GM10248 (cell line): ENCODE data around the gene GFPT1.

ENCODE experiments used
- CTCF ChIA-PET: fragments of 300-600 bp; sonication (Branson Sonifier 250); formaldehyde crosslinking; extraction: SDS; loops from one replicate; lab custom pipeline; 2021; ENCODE audit warnings: antibody characterized with exemption; lab: Yijun Ruan, JAX
- POLR2A ChIA-PET: fragments of 350-650 bp; sonication (Branson Sonifier 250); formaldehyde crosslinking; extraction: SDS; loops from one replicate; lab custom pipeline; 2020; ENCODE audit warnings: antibody characterized with exemption; lab: Yijun Ruan, JAX
- DNase-seq: peaks from one replicate; pipeline ENCODE4 v3.0.0; 2012; ENCODE audit errors: extremely low spot score
- CTCF ChIP-seq: IDR thresholded peaks from 2 replicates; pipeline ENCODE4 v1.5.1; 2012; ENCODE audit warnings: mild to moderate bottlenecking, low read depth; ENCODE audit errors: extremely low read depth, missing control alignments, control extremely low read depth

The GFPT1 gene

DNA sequence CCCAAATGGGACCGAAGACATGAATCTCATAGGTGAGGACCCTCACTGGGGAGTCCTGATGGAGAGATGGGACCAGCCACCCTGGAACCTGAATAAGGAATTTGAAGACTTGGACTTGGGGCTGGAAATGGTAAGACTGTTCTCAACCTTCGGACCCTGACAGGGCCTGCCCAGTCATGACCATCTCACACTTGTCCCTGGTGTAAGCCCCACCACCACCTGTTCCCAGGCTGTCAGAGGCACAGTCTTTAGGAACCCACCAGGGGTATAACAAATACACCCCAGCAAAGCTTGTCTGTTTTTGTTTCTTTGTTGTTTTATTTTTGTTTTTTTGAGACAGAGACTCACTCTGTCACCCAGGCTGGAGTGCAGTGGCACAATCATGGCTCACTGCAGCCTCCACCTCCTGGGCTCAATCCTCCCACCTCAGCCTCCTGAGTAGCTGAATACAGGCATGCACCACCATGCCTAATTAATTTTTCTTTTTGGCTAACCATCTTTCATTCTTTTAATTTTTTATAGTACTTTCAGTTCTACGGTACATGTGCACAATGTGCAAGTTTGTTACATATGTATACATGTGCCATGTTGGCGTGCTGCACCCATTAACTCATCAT lies 106.1 kb downstream of the GFPT1 start:
- POLR2A ChIA-PET: no interaction called here
- DNase-seq: no peak
- CTCF ChIA-PET: no interaction called here
- no peak for TF ChIP-seq CTCF

DNA sequence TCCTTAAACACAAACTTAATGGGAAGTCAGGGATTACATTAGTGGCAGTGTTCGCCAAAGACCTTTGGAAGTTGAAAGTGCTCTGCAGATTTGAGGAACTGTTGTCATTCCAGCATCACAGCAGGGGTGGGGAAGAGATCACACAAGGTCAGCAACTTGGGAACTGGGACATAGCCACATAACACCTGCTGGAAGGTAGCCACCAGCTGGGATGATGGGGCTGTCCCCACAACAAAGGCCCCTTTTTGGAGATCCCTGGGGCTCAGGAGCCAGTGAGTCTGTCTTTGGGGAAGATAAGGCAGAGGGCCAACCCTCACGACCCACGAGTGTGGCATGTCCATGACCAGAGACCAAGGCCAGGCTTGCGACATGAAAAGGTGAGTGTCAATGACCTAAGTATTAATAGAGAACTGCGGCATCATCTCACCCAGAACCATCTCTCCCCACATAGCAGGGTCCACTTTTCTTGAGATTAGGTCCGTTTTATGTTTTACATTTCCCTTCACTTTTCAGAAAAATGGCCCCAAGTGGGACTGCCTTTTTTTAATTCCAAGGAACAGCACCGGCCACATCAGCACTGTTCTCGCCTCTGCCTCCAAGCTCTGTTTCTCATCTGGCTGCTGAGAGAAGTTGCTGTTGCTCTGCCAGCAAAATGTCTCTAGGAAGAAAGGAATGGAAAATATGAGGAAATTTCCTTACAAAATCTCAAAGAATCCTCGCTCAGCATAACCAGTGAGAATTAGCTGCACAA lies 106.9 kb downstream of the GFPT1 start:
- no peak for TF ChIP-seq CTCF
- POLR2A ChIA-PET: no interaction called here
- DNase-seq: no peak
- CTCF ChIA-PET: no interaction called here

GRCh38 chr2:69279211-69279610 lies 107.8 kb downstream of the GFPT1 start:
- TF ChIP-seq CTCF: no peak
- CTCF ChIA-PET: no interaction called here
- POLR2A ChIA-PET: no interaction called here
- no peak for DNase-seq

DNA sequence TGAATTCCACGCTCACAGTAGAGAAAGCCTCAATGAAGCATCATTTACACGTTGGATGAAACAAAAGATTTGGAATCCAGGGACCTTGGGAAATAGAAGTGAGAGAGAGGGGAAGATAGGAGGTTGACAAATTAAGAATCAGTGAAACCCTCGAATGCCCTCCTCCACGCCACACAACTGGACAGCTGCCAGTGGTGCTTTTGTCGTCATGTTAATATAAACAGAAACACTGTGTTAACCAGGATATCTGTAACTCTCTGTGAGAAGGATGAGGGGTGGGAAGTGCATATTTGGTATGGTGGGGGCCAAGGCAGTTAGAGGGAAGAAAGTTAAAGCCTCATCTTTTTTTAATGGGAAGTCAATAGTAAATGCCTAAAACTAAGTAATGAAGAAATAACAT lies 108.7 kb downstream of the GFPT1 start:
- DNase-seq: no peak
- POLR2A ChIA-PET: no interaction called here
- CTCF ChIA-PET: interaction anchor here (1.4 kb wide), 1 partner anchor 28 kb away, joined by 4 read pairs; no protein-coding TSS in a partner anchor
- TF ChIP-seq CTCF: no peak

DNA sequence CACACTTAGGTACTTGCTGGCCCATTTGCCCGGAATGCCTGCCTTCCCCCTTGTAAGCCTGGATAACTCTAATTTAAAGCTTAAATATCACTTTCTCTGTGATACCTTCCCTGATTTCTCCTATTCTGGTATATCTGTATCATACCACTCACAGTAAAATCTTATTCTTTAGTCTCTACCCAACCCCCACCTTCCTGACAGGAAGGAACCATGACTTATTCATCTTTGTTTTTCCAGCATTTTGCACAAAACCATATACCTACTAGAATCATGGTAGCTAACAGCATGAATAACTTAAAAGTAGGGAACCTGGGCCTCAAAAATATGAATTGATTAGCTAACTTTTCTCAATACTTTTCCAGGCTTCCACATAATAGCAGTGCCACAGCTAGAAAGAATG lies 111.5 kb downstream of the GFPT1 start:
- CTCF ChIA-PET: interaction anchor here (1.1 to 2.0 kb wide), 3 partner anchors 10 to 33 kb away, joined by 3 to 5 read pairs (median 4); no protein-coding TSS in a partner anchor
- POLR2A ChIA-PET: no interaction called here

GRCh38 chr2:69272803-69273471 lies 114.1 kb downstream of the GFPT1 start:
- ChIA-PET CTCF (no interaction called here), POLR2A (no interaction called here)

More for the DNA sequence above, 111.5 kb downstream of the GFPT1 start:
- no peak for TF ChIP-seq CTCF
- DNase-seq: no peak

More at GRCh38 chr2:69272803-69273471, 114.1 kb downstream of the GFPT1 start:
- no peak for TF ChIP-seq CTCF
- no peak for DNase-seq
